Subcutaneous adipose tissue (tissue), 4 donors: ENCODE data around the gene MNDA. TPM values are rescaled to one million over a fixed set of nuclear protein-coding genes. Genes with fewer than 3 reads are reported as not detected.

Source experiments
- total RNA-seq, 4 donors: library from RNA; depleted of rRNA; stranded (reverse); fragments of >200 nt; gene quantifications; one replicate each; pipeline ENCODE4 v1.1.0, GENCODE V29; 2016
- TF ChIP-seq, protein P1 (sequence below): fragments of 450-650 bp; IDR thresholded peaks from one replicate; pipeline ENCODE4 v1.5.1; 2016; ENCODE audit warnings: low read depth, mild to moderate bottlenecking, control low read depth, antibody characterized with exemption, moderate library complexity

MNDA gene
- total RNA-seq, 4 donors from 2014 or later: 5.8 to 54.6 (median 12.9) TPM

DNA sequence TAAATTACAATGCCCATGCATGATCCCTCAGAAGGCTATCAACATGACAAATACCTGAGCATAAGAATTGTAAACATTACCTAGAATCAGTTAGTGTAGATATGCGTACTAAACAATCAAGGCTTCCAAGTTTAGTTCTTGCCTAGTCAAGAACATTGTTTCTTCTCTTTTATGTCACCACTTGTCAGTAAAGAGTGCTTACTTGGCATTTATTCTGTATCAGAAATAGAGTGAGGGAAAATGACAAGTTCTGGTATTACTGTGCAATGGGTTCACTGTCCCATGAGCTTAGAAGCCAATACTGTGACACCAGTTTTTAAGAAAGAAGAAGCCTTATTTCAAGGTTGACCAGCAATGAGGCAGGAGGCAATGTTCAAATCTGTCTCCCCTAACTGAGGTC, 27.5 kb upstream of the MNDA start:
- TF ChIP-seq, protein P1, sequence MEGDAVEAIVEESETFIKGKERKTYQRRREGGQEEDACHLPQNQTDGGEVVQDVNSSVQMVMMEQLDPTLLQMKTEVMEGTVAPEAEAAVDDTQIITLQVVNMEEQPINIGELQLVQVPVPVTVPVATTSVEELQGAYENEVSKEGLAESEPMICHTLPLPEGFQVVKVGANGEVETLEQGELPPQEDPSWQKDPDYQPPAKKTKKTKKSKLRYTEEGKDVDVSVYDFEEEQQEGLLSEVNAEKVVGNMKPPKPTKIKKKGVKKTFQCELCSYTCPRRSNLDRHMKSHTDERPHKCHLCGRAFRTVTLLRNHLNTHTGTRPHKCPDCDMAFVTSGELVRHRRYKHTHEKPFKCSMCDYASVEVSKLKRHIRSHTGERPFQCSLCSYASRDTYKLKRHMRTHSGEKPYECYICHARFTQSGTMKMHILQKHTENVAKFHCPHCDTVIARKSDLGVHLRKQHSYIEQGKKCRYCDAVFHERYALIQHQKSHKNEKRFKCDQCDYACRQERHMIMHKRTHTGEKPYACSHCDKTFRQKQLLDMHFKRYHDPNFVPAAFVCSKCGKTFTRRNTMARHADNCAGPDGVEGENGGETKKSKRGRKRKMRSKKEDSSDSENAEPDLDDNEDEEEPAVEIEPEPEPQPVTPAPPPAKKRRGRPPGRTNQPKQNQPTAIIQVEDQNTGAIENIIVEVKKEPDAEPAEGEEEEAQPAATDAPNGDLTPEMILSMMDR: no peak

DNA sequence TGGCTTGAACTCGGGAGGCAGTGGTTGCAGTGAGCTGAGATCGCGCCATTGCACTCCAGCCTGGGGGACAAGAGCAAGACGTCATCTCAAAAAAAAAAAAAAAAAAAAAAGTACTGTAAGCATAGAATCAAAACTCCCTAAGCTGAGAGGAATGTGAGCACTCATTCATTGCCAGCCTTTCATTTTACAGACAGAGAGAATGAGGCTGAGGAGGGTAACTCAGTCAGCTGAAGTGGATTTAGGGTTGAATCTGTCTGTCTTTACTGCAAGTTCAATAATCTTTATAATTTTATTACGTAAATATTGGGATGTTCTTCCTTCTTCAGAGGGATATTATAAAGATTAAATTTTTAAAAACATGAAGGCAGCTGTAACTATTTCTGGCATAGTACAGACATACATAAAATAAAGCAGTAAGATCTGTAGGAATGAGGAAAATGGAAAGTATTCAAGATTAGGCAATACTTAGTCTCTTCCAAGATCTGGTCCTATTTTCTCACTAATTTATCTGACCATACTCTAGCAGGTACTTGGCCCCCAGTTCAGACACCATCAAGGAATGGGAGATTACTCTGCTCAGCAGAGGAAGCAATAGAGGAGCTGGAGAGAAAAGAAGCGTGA, 24.1 kb upstream of the MNDA start:
- TF ChIP-seq, protein P1: no peak

DNA sequence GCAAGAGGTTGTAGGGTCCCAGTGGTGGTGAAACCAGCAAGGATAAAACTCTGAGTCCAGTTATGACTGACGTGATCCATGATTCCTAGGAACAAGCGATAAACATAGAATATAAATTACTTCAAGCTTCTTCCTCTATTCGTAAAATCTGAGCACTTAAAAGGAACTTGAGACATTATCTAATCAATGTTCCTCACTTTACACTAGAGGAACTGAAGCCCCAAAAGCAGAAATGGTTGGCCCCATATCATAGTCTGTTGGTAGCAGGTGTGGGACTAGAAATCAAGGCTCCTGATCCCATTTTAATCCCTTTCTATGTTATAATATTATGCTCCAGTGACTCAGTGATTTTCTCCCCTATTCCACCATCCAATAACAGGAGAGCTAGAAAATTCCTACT, 21.9 kb upstream of the MNDA start:
- TF ChIP-seq, protein P1: no peak

DNA sequence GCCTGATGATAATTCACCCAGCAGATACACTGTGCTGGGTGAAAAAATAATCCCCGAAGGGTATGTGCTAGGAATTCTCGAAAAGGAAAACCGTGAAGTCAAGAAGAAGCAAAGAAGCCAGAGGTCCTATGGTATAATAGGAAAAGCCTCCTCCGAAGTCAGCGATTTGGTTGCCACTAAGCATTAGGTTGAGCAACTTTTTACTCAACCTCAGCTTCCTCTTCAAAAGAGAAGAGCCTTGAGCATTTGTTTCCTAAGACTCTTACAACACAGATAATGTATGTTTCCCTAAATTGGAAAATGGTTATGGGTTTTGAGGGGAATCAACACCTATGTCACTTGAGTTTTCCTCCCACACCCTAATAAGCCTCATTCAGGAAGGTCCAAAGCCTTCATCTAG, 21.3 kb upstream of the MNDA start:
- TF ChIP-seq, protein P1: no peak

DNA sequence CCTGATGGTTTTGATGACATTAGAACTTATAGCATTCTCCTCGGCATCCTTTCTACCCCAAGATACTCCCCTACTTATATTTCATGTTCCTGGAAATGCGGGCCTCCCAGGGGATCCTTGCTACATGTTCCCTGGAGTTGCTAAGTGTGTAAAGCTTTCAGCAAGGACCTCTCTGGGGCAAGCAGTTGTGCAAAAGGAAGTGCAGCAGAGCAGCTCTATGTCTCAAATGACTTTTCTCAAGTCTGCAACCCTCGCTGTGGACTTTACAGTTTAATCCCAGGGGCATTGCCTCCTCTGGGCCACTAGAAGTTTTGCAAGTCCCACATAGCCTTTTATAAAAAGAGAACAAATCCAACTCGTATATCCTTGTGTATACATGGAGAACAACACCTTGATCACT, 20.8 kb upstream of the MNDA start:
- TF ChIP-seq, protein P1: no peak

DNA sequence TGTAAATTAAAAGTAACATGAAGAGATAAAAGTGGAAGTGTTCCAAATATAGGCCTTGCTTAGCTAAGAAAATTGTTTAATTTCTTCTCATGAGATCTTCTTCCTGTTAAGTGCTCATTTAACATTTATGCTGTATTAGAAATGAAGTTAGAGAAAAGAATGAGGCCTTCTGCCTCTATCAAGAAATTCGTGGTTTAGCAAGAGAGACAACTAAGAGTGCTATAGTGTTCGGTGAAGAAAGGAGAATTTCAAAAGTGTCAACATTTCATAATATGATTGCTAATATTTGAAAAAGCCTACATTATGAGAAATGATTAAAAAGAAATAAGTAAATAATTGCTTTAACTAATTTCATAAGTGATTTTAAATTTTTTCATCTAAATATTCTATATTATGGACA, 18.8 kb upstream of the MNDA start:
- TF ChIP-seq, protein P1: no peak

DNA sequence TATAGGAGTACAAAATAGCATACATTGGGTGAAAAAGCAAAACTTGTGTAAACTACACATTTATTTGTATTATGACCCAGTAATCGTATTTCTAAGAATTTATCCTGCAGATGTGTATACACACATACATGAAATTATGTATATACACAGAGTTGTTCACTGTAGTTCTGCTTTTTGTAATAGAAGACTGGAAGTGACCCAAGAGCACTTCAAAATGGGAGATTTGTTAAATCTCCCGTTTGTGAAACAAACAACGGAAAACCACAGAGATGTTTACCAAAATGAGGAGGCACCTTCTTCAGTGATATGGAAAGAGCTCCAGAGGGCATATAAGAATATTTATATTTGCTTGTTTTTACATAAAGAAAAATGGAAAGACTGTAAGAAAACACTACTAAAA, 18.0 kb upstream of the MNDA start:
- TF ChIP-seq, protein P1: no peak
